GM21367 (cell line): ENCODE measurements around the gene APOA5.
A peak's percentile ranks its signal among the peaks of the same experiment; 100 is the strongest.
"Not testable (repeated sequence)": the region's sequence is repeated elsewhere in the genome, so short reads cannot be mapped to it uniquely, and the experiment has no call there.

Experiments
- ATAC-seq: cut with Tn5 transposase; IDR thresholded peaks from one replicate; pipeline ENCODE4 v1.9.1; 2021; ENCODE audit not compliant: unreplicated experiment

APOA5 gene

GRCh38 chr11:116791813-116792143 lies at the start of gene APOA5:
APOA5 (minus strand) TSS chr11:116791879; CDS start chr11:116791860, 19 bp downstream.
- no peak for ATAC-seq

GRCh38 chr11:116840746-116841296 lies 49.1 kb upstream of the APOA5 start:
- ATAC-seq: no peak

- no peak for ATAC-seq
These were observed 48.6 kb upstream of the APOA5 start for GRCh38 chr11:116840224-116840745.

- ATAC-seq: no peak
These were observed 46.8 kb upstream of the APOA5 start for GRCh38 chr11:116838321-116839084.

- no peak for ATAC-seq
These were observed 45.8 kb upstream of the APOA5 start, which contains the start of gene APOA1 for GRCh38 chr11:116837231-116838091. APOA1 (minus strand) TSS chr11:116837622; CDS start chr11:116837387, 235 bp downstream.

GRCh38 chr11:116836632-116836991 lies 44.9 kb upstream of the APOA5 start:
- ATAC-seq: no peak

- peak; percentile 82 for ATAC-seq
These were observed 44.3 kb upstream of the APOA5 start for GRCh38 chr11:116835791-116836631.

- ATAC-seq: no peak
These were observed 43.5 kb upstream of the APOA5 start for GRCh38 chr11:116835042-116835772.

- not testable (repeated sequence) for ATAC-seq
These were observed 42.9 kb upstream of the APOA5 start for GRCh38 chr11:116834535-116835041.

- ATAC-seq: no peak
These were observed 42.3 kb upstream of the APOA5 start for GRCh38 chr11:116833816-116834534.

- ATAC-seq: no peak
These were observed 41.8 kb upstream of the APOA5 start for GRCh38 chr11:116833491-116833815.

GRCh38 chr11:116832350-116833290 lies 40.9 kb upstream of the APOA5 start:
- ATAC-seq: no peak

- ATAC-seq: no peak
These were observed 40.2 kb upstream of the APOA5 start for GRCh38 chr11:116831790-116832349.

- ATAC-seq: no peak
These were observed 38.7 kb upstream of the APOA5 start for GRCh38 chr11:116830184-116830912.

- no peak for ATAC-seq
These were observed 38.0 kb upstream of the APOA5 start, which contains the start of gene APOC3 for GRCh38 chr11:116829525-116830183. APOC3 (plus strand) TSS chr11:116829907; CDS start chr11:116830583, 676 bp downstream.
